Prostate gland (tissue), 2 donors: ENCODE data around the gene SESN1.

Source experiments
- POLR2A ChIP-seq: fragments of 450-650 bp; IDR thresholded peaks from one replicate; pipeline ENCODE4 v1.6.1; 2016; ENCODE audit warnings: antibody characterized with exemption, mild to moderate bottlenecking
- POLR2AphosphoS5 ChIP-seq: sonication (generic); formaldehyde crosslinking; IDR thresholded peaks from one replicate; pipeline ENCODE4 v1.6.1; 2017; ENCODE audit warnings: antibody characterized with exemption
- TF ChIP-seq, protein P1 (sequence below), 4 experiments: fragments of 200-600 bp in 2 of 4; fragments of 450-650 bp in 2 of 4; sonication (generic) in 2 of 4; IDR thresholded peaks; 1 replicate in 3 of 4; 2 replicates in 1 of 4; pipeline ENCODE4 v1.5.1; 2016 to 2019; ENCODE audit warnings: antibody characterized with exemption in 4 of 4, mild to moderate bottlenecking in 2 of 4, moderate library complexity in 2 of 4

DNA sequence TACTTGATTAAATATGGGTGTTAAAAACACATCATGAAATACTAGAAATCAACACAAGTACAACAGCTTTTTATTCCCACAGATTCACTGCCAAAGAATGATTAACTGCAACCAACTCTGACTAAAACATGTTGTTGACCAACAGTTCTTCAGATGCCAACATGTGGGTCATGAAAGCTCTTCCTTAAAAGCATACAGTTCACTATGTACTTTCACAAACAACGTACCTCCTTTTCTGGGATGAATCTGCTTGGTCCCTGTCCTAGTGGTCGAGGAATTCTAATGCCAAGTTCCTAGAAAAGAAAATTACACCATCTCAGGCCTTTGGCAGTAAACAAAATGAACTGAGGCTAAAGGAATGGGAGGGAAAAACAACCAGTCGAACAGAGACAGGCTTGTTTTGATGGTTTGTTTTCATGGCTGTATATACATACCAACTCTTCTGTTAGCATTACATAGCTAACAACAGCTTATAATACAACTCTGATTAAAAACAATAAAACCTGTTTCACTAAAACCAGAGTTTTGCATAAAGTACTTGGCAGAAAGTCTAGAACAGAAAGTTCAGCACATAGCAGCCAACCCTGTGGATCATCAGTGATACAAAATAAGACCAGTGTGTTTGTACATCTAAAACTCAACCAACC is 92.5 kb downstream of the SESN1 start:
- TF ChIP-seq POLR2A: no peak
- TF ChIP-seq, protein P1, sequence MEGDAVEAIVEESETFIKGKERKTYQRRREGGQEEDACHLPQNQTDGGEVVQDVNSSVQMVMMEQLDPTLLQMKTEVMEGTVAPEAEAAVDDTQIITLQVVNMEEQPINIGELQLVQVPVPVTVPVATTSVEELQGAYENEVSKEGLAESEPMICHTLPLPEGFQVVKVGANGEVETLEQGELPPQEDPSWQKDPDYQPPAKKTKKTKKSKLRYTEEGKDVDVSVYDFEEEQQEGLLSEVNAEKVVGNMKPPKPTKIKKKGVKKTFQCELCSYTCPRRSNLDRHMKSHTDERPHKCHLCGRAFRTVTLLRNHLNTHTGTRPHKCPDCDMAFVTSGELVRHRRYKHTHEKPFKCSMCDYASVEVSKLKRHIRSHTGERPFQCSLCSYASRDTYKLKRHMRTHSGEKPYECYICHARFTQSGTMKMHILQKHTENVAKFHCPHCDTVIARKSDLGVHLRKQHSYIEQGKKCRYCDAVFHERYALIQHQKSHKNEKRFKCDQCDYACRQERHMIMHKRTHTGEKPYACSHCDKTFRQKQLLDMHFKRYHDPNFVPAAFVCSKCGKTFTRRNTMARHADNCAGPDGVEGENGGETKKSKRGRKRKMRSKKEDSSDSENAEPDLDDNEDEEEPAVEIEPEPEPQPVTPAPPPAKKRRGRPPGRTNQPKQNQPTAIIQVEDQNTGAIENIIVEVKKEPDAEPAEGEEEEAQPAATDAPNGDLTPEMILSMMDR (IDR thresholded peaks at IDR 0.05): no peak
- peak; percentile 74 for TF ChIP-seq POLR2AphosphoS5
